HG03196 (cell line): ENCODE results near the gene PRSS12.
A peak's percentile ranks its signal among the peaks of the same experiment; 100 is the strongest.

ENCODE experiments used
- ATAC-seq: cut with Tn5 transposase; IDR thresholded peaks from one replicate; pipeline ENCODE4 v1.9.1; 2021; ENCODE audit not compliant: unreplicated experiment

The PRSS12 gene

GRCh38 chr4:118356731-118357130 lies 3.9 kb upstream of the PRSS12 start:
- no peak for ATAC-seq

GRCh38 chr4:118356111-118356510 lies 3.3 kb upstream of the PRSS12 start:
- ATAC-seq: no peak

GRCh38 chr4:118354913-118355312 lies 2.1 kb upstream of the PRSS12 start:
- no peak for ATAC-seq

- ATAC-seq: no peak
Measured at GRCh38 chr4:118353534-118354030, 779 bp upstream of the PRSS12 start.

- ATAC-seq: peak; percentile 21
Measured at GRCh38 chr4:118351851-118352827, 664 bp downstream of the PRSS12 start.

- no peak for ATAC-seq
Measured at GRCh38 chr4:118350961-118351360, 1.8 kb downstream of the PRSS12 start.

GRCh38 chr4:118348886-118349285 lies 3.9 kb downstream of the PRSS12 start:
- no peak for ATAC-seq

- no peak for ATAC-seq
Measured at GRCh38 chr4:118346495-118346894, 6.3 kb downstream of the PRSS12 start.

- no peak for ATAC-seq
Measured at GRCh38 chr4:118345813-118346212, 7.0 kb downstream of the PRSS12 start.

GRCh38 chr4:118344801-118345200 lies 8.0 kb downstream of the PRSS12 start:
- no peak for ATAC-seq

GRCh38 chr4:118343501-118343900 lies 9.3 kb downstream of the PRSS12 start:
- no peak for ATAC-seq

GRCh38 chr4:118340109-118340508 lies 12.7 kb downstream of the PRSS12 start:
- ATAC-seq: no peak

- ATAC-seq: no peak
Measured at GRCh38 chr4:118338981-118339765, 13.6 kb downstream of the PRSS12 start.

GRCh38 chr4:118338518-118338917 lies 14.3 kb downstream of the PRSS12 start:
- no peak for ATAC-seq

- no peak for ATAC-seq
Measured at GRCh38 chr4:118337954-118338353, 14.8 kb downstream of the PRSS12 start.

GRCh38 chr4:118335774-118336173 lies 17.0 kb downstream of the PRSS12 start:
- no peak for ATAC-seq

GRCh38 chr4:118335324-118335723 lies 17.5 kb downstream of the PRSS12 start:
- ATAC-seq: no peak

- no peak for ATAC-seq
Measured at GRCh38 chr4:118331352-118331751, 21.5 kb downstream of the PRSS12 start.

GRCh38 chr4:118329849-118330248 lies 23.0 kb downstream of the PRSS12 start:
- no peak for ATAC-seq

- no peak for ATAC-seq
Measured at GRCh38 chr4:118327554-118328241, 25.1 kb downstream of the PRSS12 start.

- ATAC-seq: no peak
Measured at GRCh38 chr4:118326585-118326984, 26.2 kb downstream of the PRSS12 start.
